ENCODE measurements around the gene CCT2.
A peak's percentile ranks its signal among the peaks of the same experiment; 100 is the strongest.
"Not testable (repeated sequence)": the region's sequence is repeated elsewhere in the genome, so short reads cannot be mapped to it uniquely, and the experiment has no call there.

CCT2 gene

GRCh38 chr12:69589082-69589481, 3.8 kb downstream of the CCT2 start:
- H3K36me3 Mint-ChIP-seq (ENCODE audit: low read depth): peaks cover 70% of the 10 kb centered on the region
- no peaks in the 10 kb centered on the region for H3K9me3 Mint-ChIP-seq
- no peak overlapping the region for H3K27ac Mint-ChIP-seq
- H3K4me1 Mint-ChIP-seq: peaks cover 7% of the 10 kb centered on the region
- no peaks in the 10 kb centered on the region for H3K27me3 Mint-ChIP-seq (ENCODE audit: low read depth)
- H3K4me3 Mint-ChIP-seq: no peak overlapping the region
- TF ChIP-seq CTCF (IDR thresholded peaks at IDR 0.05; ENCODE audit: unreplicated experiment in 3 of 3): no peak

- H3K27ac Mint-ChIP-seq: no peak overlapping the region
- TF ChIP-seq CTCF (IDR thresholded peaks at IDR 0.05; ENCODE audit: unreplicated experiment in 3 of 3): no peak
- H3K36me3 Mint-ChIP-seq (ENCODE audit: low read depth): peaks cover 79% of the 10 kb centered on the region
- no peaks in the 10 kb centered on the region for H3K27me3 Mint-ChIP-seq (ENCODE audit: low read depth)
- no peaks in the 10 kb centered on the region for H3K4me1 Mint-ChIP-seq
- no peaks in the 10 kb centered on the region for H3K9me3 Mint-ChIP-seq
- no peak overlapping the region for H3K4me3 Mint-ChIP-seq
Measured at GRCh38 chr12:69595689-69596088, 10.4 kb downstream of the CCT2 start.

GRCh38 chr12:69598174-69598753, 13.0 kb downstream of the CCT2 start:
- TF ChIP-seq CTCF (IDR thresholded peaks at IDR 0.05; ENCODE audit: unreplicated experiment in 3 of 3): no peak
- Mint-ChIP-seq H3K4me3 (no peak overlapping the region), H3K27ac (peak overlapping the region in 1 of 3 experiments; percentile 31), H3K4me1 (no peaks in the 10 kb centered on the region), H3K36me3 (ENCODE audit: low read depth) (peaks cover 84% of the 10 kb centered on the region), H3K9me3 (peaks cover 6% of the 10 kb centered on the region), H3K27me3 (ENCODE audit: low read depth) (no peaks in the 10 kb centered on the region)

- H3K9me3 Mint-ChIP-seq: peaks cover 6% of the 10 kb centered on the region
- H3K4me1 Mint-ChIP-seq: no peaks in the 10 kb centered on the region
- TF ChIP-seq CTCF (IDR thresholded peaks at IDR 0.05; ENCODE audit: unreplicated experiment in 3 of 3): no peak
- no peaks in the 10 kb centered on the region for H3K27me3 Mint-ChIP-seq (ENCODE audit: low read depth)
- no peak overlapping the region for H3K27ac Mint-ChIP-seq
- peaks cover 80% of the 10 kb centered on the region for H3K36me3 Mint-ChIP-seq (ENCODE audit: low read depth)
- no peak overlapping the region for H3K4me3 Mint-ChIP-seq
Measured at GRCh38 chr12:69600804-69601203, 15.5 kb downstream of the CCT2 start.

- H3K27ac Mint-ChIP-seq: no peak overlapping the region
- H3K4me1 Mint-ChIP-seq: no peaks in the 10 kb centered on the region
- H3K4me3 Mint-ChIP-seq: no peak overlapping the region
- H3K9me3 Mint-ChIP-seq: peaks cover 6% of the 10 kb centered on the region
- H3K27me3 Mint-ChIP-seq (ENCODE audit: low read depth): no peaks in the 10 kb centered on the region
- TF ChIP-seq CTCF (IDR thresholded peaks at IDR 0.05; ENCODE audit: unreplicated experiment in 3 of 3): no peak
- peaks cover 69% of the 10 kb centered on the region for H3K36me3 Mint-ChIP-seq (ENCODE audit: low read depth)
Measured at GRCh38 chr12:69601962-69602685, 16.9 kb downstream of the CCT2 start.

GRCh38 chr12:69602954-69603353, 17.7 kb downstream of the CCT2 start:
- TF ChIP-seq CTCF (IDR thresholded peaks at IDR 0.05; ENCODE audit: unreplicated experiment in 3 of 3): no peak
- Mint-ChIP-seq H3K4me1 (no peaks in the 10 kb centered on the region), H3K4me3 (no peak overlapping the region), H3K27me3 (ENCODE audit: low read depth) (no peaks in the 10 kb centered on the region), H3K36me3 (ENCODE audit: low read depth) (peaks cover 61% of the 10 kb centered on the region), H3K9me3 (peaks cover 6% of the 10 kb centered on the region), H3K27ac (no peak overlapping the region)

- not testable (repeated sequence) for H3K27me3 Mint-ChIP-seq (ENCODE audit: low read depth); H3K9me3 Mint-ChIP-seq; H3K4me3 Mint-ChIP-seq; H3K4me1 Mint-ChIP-seq; H3K27ac Mint-ChIP-seq
- H3K36me3 Mint-ChIP-seq (ENCODE audit: low read depth): peaks cover 55% of the 10 kb centered on the region
Measured at GRCh38 chr12:69603556-69603955, 18.3 kb downstream of the CCT2 start.

GRCh38 chr12:69604275-69604674, 19.0 kb downstream of the CCT2 start:
- not testable (repeated sequence) for H3K9me3 Mint-ChIP-seq; H3K4me1 Mint-ChIP-seq; H3K4me3 Mint-ChIP-seq; H3K27me3 Mint-ChIP-seq (ENCODE audit: low read depth); H3K27ac Mint-ChIP-seq
- peaks cover 49% of the 10 kb centered on the region for H3K36me3 Mint-ChIP-seq (ENCODE audit: low read depth)

Data from nephron (organoid).